ENCODE results near the gene FH.

FH gene

GRCh38 chr1:241453732-241454131 lies 65.8 kb downstream of the FH start:
- no peak for DNase-seq

- DNase-seq = no peak
These were observed 67.6 kb downstream of the FH start for GRCh38 chr1:241451956-241452355.
